Measurements from ENCODE around the gene NSD1.

Gene NSD1

DNA sequence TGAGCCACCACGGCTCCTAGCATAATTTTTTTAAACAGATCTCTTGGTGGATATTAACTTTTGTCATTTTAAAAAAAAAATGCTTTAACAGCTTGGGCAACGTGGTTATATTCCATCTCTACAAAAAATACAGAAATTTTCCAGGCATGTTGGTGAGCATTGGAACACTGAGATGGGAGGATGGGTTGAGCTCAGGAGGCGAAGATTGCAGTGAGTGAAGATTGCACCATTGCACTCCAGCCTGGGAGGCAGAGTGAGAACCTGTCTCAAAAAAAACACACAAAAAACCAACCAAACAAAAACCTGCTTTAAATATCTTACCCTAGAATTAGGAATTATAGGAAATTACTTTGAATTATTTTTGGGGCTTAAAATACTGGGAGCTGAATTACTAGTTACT, 55.2 kb downstream of the NSD1 start:
- TF ChIP-seq, protein P1, sequence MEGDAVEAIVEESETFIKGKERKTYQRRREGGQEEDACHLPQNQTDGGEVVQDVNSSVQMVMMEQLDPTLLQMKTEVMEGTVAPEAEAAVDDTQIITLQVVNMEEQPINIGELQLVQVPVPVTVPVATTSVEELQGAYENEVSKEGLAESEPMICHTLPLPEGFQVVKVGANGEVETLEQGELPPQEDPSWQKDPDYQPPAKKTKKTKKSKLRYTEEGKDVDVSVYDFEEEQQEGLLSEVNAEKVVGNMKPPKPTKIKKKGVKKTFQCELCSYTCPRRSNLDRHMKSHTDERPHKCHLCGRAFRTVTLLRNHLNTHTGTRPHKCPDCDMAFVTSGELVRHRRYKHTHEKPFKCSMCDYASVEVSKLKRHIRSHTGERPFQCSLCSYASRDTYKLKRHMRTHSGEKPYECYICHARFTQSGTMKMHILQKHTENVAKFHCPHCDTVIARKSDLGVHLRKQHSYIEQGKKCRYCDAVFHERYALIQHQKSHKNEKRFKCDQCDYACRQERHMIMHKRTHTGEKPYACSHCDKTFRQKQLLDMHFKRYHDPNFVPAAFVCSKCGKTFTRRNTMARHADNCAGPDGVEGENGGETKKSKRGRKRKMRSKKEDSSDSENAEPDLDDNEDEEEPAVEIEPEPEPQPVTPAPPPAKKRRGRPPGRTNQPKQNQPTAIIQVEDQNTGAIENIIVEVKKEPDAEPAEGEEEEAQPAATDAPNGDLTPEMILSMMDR (IDR thresholded peaks at IDR 0.05; ENCODE audit: insufficient read depth, low read length): no peak
- TF ChIP-seq POLR2AphosphoS5 (IDR thresholded peaks at IDR 0.05; ENCODE audit: low read depth) (no peak), GABPA (IDR thresholded peaks at IDR 0.05; ENCODE audit: low read depth) (no peak), SPI1 (IDR thresholded peaks at IDR 0.05; ENCODE audit: borderline replicate concordance, low read depth) (no peak)
- TF ChIP-seq, protein P2, sequence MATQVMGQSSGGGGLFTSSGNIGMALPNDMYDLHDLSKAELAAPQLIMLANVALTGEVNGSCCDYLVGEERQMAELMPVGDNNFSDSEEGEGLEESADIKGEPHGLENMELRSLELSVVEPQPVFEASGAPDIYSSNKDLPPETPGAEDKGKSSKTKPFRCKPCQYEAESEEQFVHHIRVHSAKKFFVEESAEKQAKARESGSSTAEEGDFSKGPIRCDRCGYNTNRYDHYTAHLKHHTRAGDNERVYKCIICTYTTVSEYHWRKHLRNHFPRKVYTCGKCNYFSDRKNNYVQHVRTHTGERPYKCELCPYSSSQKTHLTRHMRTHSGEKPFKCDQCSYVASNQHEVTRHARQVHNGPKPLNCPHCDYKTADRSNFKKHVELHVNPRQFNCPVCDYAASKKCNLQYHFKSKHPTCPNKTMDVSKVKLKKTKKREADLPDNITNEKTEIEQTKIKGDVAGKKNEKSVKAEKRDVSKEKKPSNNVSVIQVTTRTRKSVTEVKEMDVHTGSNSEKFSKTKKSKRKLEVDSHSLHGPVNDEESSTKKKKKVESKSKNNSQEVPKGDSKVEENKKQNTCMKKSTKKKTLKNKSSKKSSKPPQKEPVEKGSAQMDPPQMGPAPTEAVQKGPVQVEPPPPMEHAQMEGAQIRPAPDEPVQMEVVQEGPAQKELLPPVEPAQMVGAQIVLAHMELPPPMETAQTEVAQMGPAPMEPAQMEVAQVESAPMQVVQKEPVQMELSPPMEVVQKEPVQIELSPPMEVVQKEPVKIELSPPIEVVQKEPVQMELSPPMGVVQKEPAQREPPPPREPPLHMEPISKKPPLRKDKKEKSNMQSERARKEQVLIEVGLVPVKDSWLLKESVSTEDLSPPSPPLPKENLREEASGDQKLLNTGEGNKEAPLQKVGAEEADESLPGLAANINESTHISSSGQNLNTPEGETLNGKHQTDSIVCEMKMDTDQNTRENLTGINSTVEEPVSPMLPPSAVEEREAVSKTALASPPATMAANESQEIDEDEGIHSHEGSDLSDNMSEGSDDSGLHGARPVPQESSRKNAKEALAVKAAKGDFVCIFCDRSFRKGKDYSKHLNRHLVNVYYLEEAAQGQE (IDR thresholded peaks at IDR 0.05; ENCODE audit: insufficient replicate concordance, low read depth): no peak
- Histone ChIP-seq H3K4me3 (replicated peaks; ENCODE audit: insufficient read depth, low read length) (no peak overlapping the region), H3K27ac (replicated peaks) (no peak overlapping the region), H3K27me3 (ENCODE audit: insufficient read depth, poor library complexity, severe bottlenecking) (no peaks in the 10 kb centered on the region)
- no peak for DNase-seq (ENCODE audit: low read depth in 1 of 2, low spot score in 1 of 2)

DNA sequence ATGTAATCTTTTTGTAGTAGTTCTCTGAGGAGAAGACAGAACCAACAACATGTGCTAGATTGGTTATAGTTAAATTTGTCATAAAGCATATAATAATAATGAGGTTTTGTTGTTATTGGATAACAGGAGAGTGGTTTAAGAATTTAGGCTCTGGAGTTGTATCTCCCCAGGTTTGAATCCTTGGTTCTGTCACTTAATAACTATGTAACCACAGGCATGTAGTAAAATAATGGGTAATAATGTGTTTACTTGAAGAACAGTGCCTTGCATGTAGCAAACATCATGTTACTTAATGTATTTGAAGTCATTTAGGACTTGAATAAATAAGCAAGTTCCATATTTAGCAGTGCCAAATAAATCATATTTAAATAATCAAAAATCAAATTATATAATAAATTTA, 55.8 kb downstream of the NSD1 start:
- H3K4me3 ChIP-seq (replicated peaks; ENCODE audit: insufficient read depth, low read length): no peak overlapping the region
- H3K27ac ChIP-seq (replicated peaks): no peak overlapping the region
- TF ChIP-seq, protein P1 (IDR thresholded peaks at IDR 0.05; ENCODE audit: insufficient read depth, low read length): no peak
- TF ChIP-seq, protein P2 (IDR thresholded peaks at IDR 0.05; ENCODE audit: insufficient replicate concordance, low read depth): no peak
- TF ChIP-seq POLR2AphosphoS5 (IDR thresholded peaks at IDR 0.05; ENCODE audit: low read depth) (no peak), GABPA (IDR thresholded peaks at IDR 0.05; ENCODE audit: low read depth) (no peak), SPI1 (IDR thresholded peaks at IDR 0.05; ENCODE audit: borderline replicate concordance, low read depth) (no peak)
- DNase-seq (ENCODE audit: low read depth in 1 of 2, low spot score in 1 of 2): no peak
- no peaks in the 10 kb centered on the region for H3K27me3 ChIP-seq (ENCODE audit: insufficient read depth, poor library complexity, severe bottlenecking)

DNA sequence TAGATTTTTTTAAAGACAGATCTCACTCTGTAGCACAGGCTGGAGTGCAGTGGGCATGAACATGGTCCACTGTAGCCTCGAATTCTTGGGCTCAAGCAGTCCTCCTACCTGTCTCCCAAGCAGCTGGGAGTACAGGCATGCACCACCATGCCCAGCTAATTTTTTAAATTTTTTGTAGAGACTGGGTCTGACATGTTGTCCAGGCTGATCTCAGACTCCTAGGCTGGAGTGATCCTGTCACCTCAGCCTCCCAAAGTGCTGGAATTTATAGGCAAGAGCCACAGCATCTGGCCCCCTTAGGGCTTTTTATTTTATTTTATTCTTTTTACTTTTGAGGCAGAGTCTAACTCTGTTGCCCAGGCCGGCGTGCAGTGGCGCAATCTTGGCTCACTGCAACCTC, 56.4 kb downstream of the NSD1 start:
- TF ChIP-seq SPI1 (IDR thresholded peaks at IDR 0.05; ENCODE audit: borderline replicate concordance, low read depth) (no peak), GABPA (IDR thresholded peaks at IDR 0.05; ENCODE audit: low read depth) (no peak), POLR2AphosphoS5 (IDR thresholded peaks at IDR 0.05; ENCODE audit: low read depth) (no peak)
- TF ChIP-seq, protein P2 (IDR thresholded peaks at IDR 0.05; ENCODE audit: insufficient replicate concordance, low read depth): no peak
- TF ChIP-seq, protein P1 (IDR thresholded peaks at IDR 0.05; ENCODE audit: insufficient read depth, low read length): no peak
- Histone ChIP-seq H3K27me3 (ENCODE audit: insufficient read depth, poor library complexity, severe bottlenecking) (no peaks in the 10 kb centered on the region), H3K27ac (replicated peaks) (no peak overlapping the region), H3K4me3 (replicated peaks; ENCODE audit: insufficient read depth, low read length) (no peak overlapping the region)
- no peak for DNase-seq (ENCODE audit: low read depth in 1 of 2, low spot score in 1 of 2)
